ENCODE results near the gene SREBF2.

SREBF2 gene

DNA sequence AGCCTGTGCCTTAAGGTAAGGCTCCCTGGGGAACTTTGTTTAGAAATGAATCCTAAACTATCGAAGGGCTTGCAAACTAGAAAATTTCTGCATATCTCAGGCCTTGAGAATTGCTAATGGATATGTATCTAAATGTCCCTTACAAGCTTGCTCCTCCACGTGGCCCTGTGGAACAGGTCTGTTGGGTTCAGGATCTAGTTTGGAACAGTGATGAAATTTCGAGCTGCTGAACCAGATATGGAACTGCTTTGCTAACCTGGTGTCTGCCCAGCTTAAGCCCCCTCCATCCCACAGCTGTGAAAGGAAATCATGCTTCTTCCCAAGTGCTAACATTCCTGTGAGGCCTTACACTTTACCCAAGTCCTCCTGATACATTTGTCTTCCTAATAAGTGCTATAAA lies 11.6 kb downstream of the SREBF2 start:
- DNase-seq (ENCODE audit: extremely low read depth, insufficient read length), result no peak
- Histone ChIP-seq H3K36me3 (ENCODE audit: control insufficient read depth, insufficient read depth, low read length) (peaks cover 7% of the 10 kb centered on the region), H3K27me3 (replicated peaks; ENCODE audit: control insufficient read depth, insufficient read depth, low read length) (no peaks in the 10 kb centered on the region), H3K4me3 (replicated peaks; ENCODE audit: low read depth, low read length) (no peak overlapping the region)
- no peak for TF ChIP-seq CTCF (IDR thresholded peaks at IDR 0.05; ENCODE audit: insufficient read depth, low read length, poor library complexity, severe bottlenecking)

DNA sequence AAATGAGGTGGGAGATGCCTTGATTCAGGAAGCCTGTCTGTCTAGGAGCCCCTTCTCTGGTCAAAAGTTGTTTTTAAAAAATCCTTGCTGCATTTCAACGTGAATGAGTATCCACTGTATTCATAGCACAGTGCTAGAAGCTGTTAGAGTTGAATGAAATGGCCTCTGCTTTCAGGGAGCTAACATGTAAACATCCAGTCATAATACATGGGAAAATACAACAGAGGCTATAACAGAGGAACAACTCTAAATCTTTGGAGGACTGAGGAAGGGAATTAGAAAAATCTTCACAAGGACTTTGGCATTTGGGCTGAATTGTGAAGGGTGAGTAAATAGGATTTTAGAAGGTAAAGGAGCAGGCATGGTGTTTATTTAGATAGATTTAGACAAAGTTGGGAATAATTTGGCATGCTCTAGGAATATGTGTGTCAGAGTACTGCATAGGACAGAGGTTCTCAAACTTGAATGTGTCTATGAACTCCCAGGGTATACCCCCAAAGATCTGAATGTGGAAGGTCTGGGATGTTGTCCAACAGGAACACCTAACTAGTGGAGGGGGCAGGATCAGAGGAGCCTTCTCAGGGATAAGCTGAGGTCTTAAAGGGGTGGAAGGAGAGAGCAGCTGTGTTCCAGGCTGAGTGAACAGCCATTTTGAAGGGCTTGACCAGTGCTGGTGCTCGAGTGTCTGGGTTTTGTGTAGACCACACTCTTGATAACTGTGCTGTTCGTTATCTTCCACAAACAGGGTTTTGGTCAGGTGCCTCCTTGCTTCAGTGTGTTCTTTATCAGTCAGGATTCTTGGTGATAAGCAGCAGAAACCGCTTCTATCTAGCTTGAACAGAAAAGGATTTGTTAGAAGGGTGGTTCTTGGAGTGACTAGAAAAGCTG lies 12.7 kb downstream of the SREBF2 start:
- no peak for DNase-seq (ENCODE audit: extremely low read depth, insufficient read length)
- H3K4me3 ChIP-seq (replicated peaks; ENCODE audit: low read depth, low read length), result no peak overlapping the region
- H3K36me3 ChIP-seq (ENCODE audit: control insufficient read depth, insufficient read depth, low read length), result peaks cover 7% of the 10 kb centered on the region
- TF ChIP-seq CTCF (IDR thresholded peaks at IDR 0.05; ENCODE audit: insufficient read depth, low read length, poor library complexity, severe bottlenecking), result no peak
- no peaks in the 10 kb centered on the region for H3K27me3 ChIP-seq (replicated peaks; ENCODE audit: control insufficient read depth, insufficient read depth, low read length)

DNA sequence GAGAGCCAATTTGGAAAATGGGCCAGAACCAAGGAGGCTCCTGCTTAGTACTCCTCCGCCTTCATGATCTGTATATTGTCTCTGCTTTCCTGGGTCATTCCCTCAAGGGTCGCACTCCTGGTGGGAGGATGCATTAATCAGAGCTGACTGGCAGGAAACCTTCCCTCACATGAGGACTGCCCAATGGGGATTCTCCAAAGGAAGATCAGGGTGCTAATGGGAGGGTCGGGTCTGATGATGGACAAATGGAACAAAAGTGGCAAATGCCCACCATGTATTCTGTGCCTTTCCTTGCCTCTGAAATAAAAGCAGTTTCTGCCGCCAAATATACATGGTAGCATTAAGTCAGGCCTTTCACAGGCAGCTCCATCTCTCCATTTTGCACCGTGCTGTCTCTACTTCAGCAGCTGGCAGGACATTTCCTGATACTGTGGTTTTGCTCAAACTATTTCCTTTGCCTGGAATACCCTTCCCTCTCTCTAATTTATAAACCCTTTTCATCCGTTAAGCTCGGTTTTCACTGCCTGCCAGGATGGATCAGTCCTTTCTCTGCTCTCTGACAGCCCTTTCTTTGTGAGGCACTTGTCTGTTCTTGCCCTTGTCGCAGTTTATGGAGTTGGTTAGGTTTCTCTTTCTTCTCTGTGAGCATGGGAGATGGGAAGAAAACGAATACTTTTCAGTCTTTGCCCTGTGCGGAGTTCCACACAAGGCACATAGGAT lies 13.5 kb downstream of the SREBF2 start:
- Histone ChIP-seq H3K27me3 (replicated peaks; ENCODE audit: control insufficient read depth, insufficient read depth, low read length) (no peaks in the 10 kb centered on the region), H3K36me3 (ENCODE audit: control insufficient read depth, insufficient read depth, low read length) (peaks cover 7% of the 10 kb centered on the region), H3K4me3 (replicated peaks; ENCODE audit: low read depth, low read length) (no peak overlapping the region)
- TF ChIP-seq CTCF (IDR thresholded peaks at IDR 0.05; ENCODE audit: insufficient read depth, low read length, poor library complexity, severe bottlenecking), result no peak
- no peak for DNase-seq (ENCODE audit: extremely low read depth, insufficient read length)

DNA sequence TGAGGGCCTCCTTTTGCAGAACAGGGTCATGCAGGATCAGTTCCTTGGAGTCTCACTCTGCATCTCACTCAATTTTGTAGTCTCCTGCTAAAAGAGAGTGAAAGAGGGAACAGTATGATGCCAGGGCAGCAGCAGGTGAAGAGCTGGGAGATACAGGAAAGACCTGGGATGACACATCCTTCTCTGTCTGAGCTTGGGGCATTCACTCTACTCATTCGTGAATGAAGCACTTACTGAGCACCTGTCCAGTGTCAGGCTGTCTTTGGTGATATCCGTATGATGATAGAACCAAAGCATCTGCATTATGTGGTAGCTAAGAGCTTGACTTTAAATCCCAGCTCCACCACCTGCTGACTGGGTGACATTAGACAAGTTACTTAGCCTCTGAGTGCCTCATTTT lies 14.4 kb downstream of the SREBF2 start:
- TF ChIP-seq CTCF (IDR thresholded peaks at IDR 0.05; ENCODE audit: insufficient read depth, low read length, poor library complexity, severe bottlenecking), result no peak
- Histone ChIP-seq H3K36me3 (ENCODE audit: control insufficient read depth, insufficient read depth, low read length) (peaks cover 5% of the 10 kb centered on the region), H3K4me3 (replicated peaks; ENCODE audit: low read depth, low read length) (no peak overlapping the region), H3K27me3 (replicated peaks; ENCODE audit: control insufficient read depth, insufficient read depth, low read length) (no peaks in the 10 kb centered on the region)
- DNase-seq (ENCODE audit: extremely low read depth, insufficient read length), result no peak

DNA sequence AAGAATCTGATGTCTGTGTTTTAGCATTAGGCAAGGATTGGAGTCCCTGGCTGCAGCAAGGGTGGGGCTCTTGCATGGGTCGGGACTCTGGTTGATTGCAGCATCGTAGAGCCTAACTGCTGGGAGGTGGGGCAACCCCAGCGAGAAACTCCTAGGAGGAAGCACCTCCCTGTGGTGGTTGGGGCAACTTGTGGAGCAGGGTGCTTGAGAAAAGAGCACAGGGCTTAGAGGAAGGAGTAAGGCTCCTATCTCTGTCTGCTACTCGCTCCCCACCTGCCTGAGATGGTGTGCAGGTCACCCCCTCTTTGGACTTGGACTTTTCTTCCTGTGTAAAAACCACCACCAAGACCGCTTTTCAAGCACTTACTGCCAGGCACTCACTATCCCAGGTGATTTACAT lies 15.6 kb downstream of the SREBF2 start:
- TF ChIP-seq CTCF (IDR thresholded peaks at IDR 0.05; ENCODE audit: insufficient read depth, low read length, poor library complexity, severe bottlenecking), result no peak
- DNase-seq (ENCODE audit: extremely low read depth, insufficient read length), result no peak
- Histone ChIP-seq H3K4me3 (replicated peaks; ENCODE audit: low read depth, low read length) (no peak overlapping the region), H3K36me3 (ENCODE audit: control insufficient read depth, insufficient read depth, low read length) (peaks cover 2% of the 10 kb centered on the region), H3K27me3 (replicated peaks; ENCODE audit: control insufficient read depth, insufficient read depth, low read length) (no peaks in the 10 kb centered on the region)

Measured in GM06990 (cell line).